Measurements from ENCODE around the gene CHN2. TPM values are rescaled to one million over a fixed set of nuclear protein-coding genes. Genes with fewer than 3 reads are reported as not detected.

CHN2 gene
- total RNA-seq, 2 experiments from 2014 or later: 0.53 to 0.69 TPM

DNA sequence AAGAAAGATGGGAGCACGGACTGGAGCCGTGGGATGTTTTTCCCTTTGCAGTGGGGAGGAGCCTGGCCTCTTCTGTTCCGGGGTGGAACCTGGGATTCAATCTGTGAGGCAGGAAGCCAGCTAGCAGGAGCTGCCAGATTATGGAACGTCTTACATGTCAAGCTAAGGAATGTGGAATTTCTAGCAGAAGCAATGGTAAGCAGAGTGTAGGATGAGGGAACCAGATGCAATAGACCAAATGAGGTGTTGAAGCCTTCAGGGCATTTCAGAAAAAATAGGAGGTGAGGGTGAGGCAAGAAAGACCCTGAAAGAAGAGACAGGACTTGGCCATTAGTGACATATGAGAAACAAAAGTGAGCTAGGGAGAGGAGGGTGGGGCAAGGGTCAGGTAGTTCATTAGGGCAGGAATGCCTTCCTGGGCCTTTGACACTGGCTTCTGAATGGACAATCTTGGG is 105.5 kb downstream of the CHN2 start:
- ChIA-PET CTCF (no interaction called here), POLR2A (no interaction called here)
- no peaks in the 10 kb centered on the region for H3K36me3 Mint-ChIP-seq
- intact Hi-C loops (cut with micrococcal nuclease): no loop called here
- no peak for DNase-seq
- H3K9me3 Mint-ChIP-seq: no peaks in the 10 kb centered on the region
- H3K27ac Mint-ChIP-seq: no peak overlapping the region
- no peaks in the 10 kb centered on the region for H3K27me3 Mint-ChIP-seq
- no peaks in the 10 kb centered on the region for H3K4me1 Mint-ChIP-seq (ENCODE audit: low read depth)
- H3K4me3 Mint-ChIP-seq: no peak overlapping the region

GRCh38 chr7:29300649-29301048 is 106.1 kb downstream of the CHN2 start:
- CTCF ChIA-PET: interaction anchor here (0.8 to 0.9 kb wide), 2 partner anchors 56 to 114 kb away, joined by 3 read pairs; no protein-coding TSS in a partner anchor
- no peak for DNase-seq
- H3K36me3 Mint-ChIP-seq: no peaks in the 10 kb centered on the region
- intact Hi-C loops (cut with micrococcal nuclease): no loop called here
- no peak overlapping the region for H3K27ac Mint-ChIP-seq
- H3K4me3 Mint-ChIP-seq: no peak overlapping the region
- no peaks in the 10 kb centered on the region for H3K27me3 Mint-ChIP-seq
- no peaks in the 10 kb centered on the region for H3K9me3 Mint-ChIP-seq
- POLR2A ChIA-PET: no interaction called here
- no peaks in the 10 kb centered on the region for H3K4me1 Mint-ChIP-seq (ENCODE audit: low read depth)

DNA sequence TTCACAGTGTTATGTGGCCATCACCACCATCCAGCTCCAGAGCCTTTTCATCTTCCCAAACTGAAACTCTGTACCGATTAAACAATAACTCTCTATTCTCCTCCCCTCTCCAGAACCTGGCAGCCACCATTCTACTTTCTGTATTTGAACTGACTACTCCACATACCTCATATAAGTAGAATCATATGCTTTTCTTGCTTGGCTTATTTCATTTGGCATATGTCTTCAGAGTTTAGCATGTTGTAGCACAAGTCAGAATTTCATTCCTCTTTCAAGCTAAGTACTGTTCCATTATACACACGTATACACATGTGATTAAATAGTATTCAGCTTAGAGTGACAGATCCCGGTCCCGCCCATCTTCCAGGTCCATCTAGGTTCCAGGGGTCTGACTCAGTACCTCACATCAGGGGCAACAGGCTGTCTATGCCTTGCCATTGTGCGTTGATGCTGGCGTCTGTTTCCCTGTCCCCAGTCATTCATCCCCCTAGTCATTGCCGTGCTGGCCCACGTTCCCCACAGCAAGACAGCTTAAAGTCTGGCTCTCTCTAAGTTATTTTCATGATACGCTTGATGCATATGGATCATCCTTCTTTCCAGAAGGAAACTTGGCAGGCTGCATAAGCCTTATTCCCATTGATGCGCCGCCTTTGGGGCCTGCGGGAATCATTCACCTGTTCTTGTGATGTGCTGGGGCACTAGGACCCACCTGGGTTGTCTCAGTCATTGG is 108.3 kb downstream of the CHN2 start:
- intact Hi-C loops (cut with micrococcal nuclease): no loop called here
- H3K4me3 Mint-ChIP-seq: no peak overlapping the region
- POLR2A ChIA-PET: no interaction called here
- H3K9me3 Mint-ChIP-seq: no peaks in the 10 kb centered on the region
- no peaks in the 10 kb centered on the region for H3K4me1 Mint-ChIP-seq (ENCODE audit: low read depth)
- CTCF ChIA-PET: interaction anchor here (1.2 kb wide), 1 partner anchor 113 kb away, joined by 4 read pairs; no protein-coding TSS in a partner anchor
- no peak for DNase-seq
- H3K27ac Mint-ChIP-seq: no peak overlapping the region
- H3K27me3 Mint-ChIP-seq: no peaks in the 10 kb centered on the region
- H3K36me3 Mint-ChIP-seq: no peaks in the 10 kb centered on the region

DNA sequence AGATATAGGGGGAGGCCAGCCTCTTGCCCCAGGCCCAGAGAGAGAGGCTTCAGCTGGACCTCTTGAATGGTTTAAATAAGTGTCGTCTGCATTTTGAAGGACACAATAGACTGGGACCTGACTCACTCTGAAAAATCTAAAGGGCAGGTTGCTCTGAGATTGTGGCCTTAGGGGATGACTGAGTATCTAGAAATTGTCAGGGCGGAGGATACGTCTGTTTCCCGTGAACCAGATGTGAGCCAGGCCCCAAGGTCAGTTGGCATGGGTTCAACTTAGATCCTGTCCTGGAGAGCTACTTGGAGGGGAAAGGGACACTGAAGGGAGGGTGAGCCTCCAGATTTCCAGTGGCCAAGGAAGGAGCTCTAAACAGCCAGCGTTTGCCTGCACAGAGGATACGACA is 110.2 kb downstream of the CHN2 start:
- ChIA-PET POLR2A (no interaction called here), CTCF (no interaction called here)
- Mint-ChIP-seq H3K36me3 (peaks cover 3% of the 10 kb centered on the region), H3K9me3 (peaks cover 9% of the 10 kb centered on the region), H3K27ac (no peak overlapping the region), H3K4me3 (no peak overlapping the region), H3K27me3 (no peaks in the 10 kb centered on the region), H3K4me1 (ENCODE audit: low read depth) (no peaks in the 10 kb centered on the region)
- intact Hi-C loops (cut with micrococcal nuclease): no loop called here
- no peak for DNase-seq

GRCh38 chr7:29306319-29306991 is 111.9 kb downstream of the CHN2 start:
- Mint-ChIP-seq H3K9me3 (peaks cover 11% of the 10 kb centered on the region), H3K36me3 (peaks cover 3% of the 10 kb centered on the region), H3K27ac (no peak overlapping the region), H3K4me3 (no peak overlapping the region), H3K27me3 (no peaks in the 10 kb centered on the region), H3K4me1 (ENCODE audit: low read depth) (no peaks in the 10 kb centered on the region)
- no peak for DNase-seq
- POLR2A ChIA-PET: no interaction called here
- CTCF ChIA-PET: interaction anchor here (0.6 to 2.7 kb wide), 3 partner anchors 9 to 264 kb away, joined by 3 to 7 read pairs (median 3); no protein-coding TSS in a partner anchor
- intact Hi-C loops (cut with micrococcal nuclease): no loop called here

DNA sequence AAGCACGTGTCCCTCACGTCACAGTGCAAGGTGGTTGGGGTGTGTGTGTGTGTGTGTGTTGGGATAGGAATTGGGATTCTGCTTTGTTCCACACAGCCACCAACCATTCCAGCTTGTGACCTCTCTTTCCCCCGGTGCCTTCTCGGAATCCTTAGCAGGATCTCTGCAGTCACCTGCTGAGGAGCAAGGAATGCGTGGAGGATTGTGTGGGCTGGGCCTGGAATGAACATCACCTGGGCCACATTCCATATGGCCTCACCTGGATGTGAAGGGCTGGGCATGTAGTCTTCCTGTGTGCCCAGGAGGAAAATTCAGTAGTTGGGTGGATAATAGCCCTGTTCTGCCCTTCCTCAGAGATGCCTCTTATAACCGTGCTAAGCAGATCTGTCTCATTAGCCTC is 113.8 kb downstream of the CHN2 start:
- POLR2A ChIA-PET: no interaction called here
- intact Hi-C loops (cut with micrococcal nuclease): no loop called here

GRCh38 chr7:29309041-29309854 is 114.7 kb downstream of the CHN2 start:
- POLR2A ChIA-PET: no interaction called here

More for the DNA sequence above, 113.8 kb downstream of the CHN2 start:
- Mint-ChIP-seq H3K4me1 (ENCODE audit: low read depth) (no peaks in the 10 kb centered on the region), H3K27ac (no peak overlapping the region), H3K9me3 (peaks cover 11% of the 10 kb centered on the region), H3K4me3 (no peak overlapping the region), H3K36me3 (peaks cover 3% of the 10 kb centered on the region), H3K27me3 (no peaks in the 10 kb centered on the region)
- DNase-seq: no peak
- CTCF ChIA-PET: no interaction called here

DNA sequence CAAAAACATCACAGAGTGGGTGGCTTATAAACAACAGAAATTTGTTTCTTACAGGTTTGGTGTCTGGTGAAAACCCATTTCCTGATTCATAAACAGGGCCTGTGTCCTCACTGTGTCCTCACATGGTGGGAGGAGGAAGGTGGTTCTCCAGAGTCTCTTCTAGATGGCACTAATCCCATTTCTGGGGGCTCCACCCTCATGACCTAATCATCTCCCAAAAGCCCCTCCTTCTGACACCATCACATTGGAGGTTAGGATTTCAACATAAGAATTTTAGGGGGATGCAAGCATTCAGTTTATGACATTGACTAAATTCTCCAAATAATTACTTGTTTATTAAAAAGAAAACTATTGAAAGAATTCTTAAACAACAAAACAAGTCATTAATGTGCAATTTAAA is 116.0 kb downstream of the CHN2 start:
- no peak overlapping the region for H3K4me3 Mint-ChIP-seq
- POLR2A ChIA-PET: no interaction called here

More at GRCh38 chr7:29309041-29309854, 114.7 kb downstream of the CHN2 start:
- intact Hi-C loops (cut with micrococcal nuclease): no loop called here
- H3K27me3 Mint-ChIP-seq: no peaks in the 10 kb centered on the region
- no peak for DNase-seq
- no peak overlapping the region for H3K4me3 Mint-ChIP-seq
- CTCF ChIA-PET: no interaction called here
- peaks cover 3% of the 10 kb centered on the region for H3K36me3 Mint-ChIP-seq
- no peaks in the 10 kb centered on the region for H3K4me1 Mint-ChIP-seq (ENCODE audit: low read depth)
- H3K27ac Mint-ChIP-seq: no peak overlapping the region
- peaks cover 11% of the 10 kb centered on the region for H3K9me3 Mint-ChIP-seq

GRCh38 chr7:29311314-29311713 is 116.7 kb downstream of the CHN2 start:
- Mint-ChIP-seq H3K36me3 (peaks cover 3% of the 10 kb centered on the region), H3K27me3 (no peaks in the 10 kb centered on the region), H3K9me3 (peaks cover 11% of the 10 kb centered on the region), H3K4me1 (ENCODE audit: low read depth) (no peaks in the 10 kb centered on the region), H3K27ac (no peak overlapping the region), H3K4me3 (no peak overlapping the region)
- CTCF ChIA-PET: no interaction called here
- POLR2A ChIA-PET: no interaction called here
- intact Hi-C loops (cut with micrococcal nuclease): no loop called here
- no peak for DNase-seq

More for the DNA sequence above, 116.0 kb downstream of the CHN2 start:
- Mint-ChIP-seq H3K27me3 (no peaks in the 10 kb centered on the region), H3K27ac (no peak overlapping the region), H3K4me1 (ENCODE audit: low read depth) (no peaks in the 10 kb centered on the region), H3K36me3 (peaks cover 3% of the 10 kb centered on the region), H3K9me3 (peaks cover 11% of the 10 kb centered on the region)
- no peak for DNase-seq
- intact Hi-C loops (cut with micrococcal nuclease): no loop called here
- CTCF ChIA-PET: no interaction called here

DNA sequence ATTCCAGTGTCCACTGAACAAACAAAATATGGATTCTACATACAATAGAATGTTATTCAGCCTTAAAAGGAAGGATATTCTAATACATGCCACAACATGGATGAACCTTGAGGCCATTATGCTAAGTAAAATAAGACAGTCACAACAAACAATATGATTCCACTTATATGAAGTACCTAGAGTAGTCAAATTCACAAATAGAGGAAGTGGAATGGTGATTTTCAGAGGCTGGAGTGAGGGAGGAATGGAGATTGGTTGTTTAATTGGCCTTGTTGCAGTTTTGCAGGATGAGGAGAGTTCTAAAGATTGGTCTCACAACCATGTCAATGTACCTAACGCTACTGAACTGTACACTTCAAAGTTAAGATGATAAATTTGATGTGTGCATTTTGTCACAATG is 119.6 kb downstream of the CHN2 start:
- no peak for DNase-seq
- no peaks in the 10 kb centered on the region for H3K36me3 Mint-ChIP-seq
- no peaks in the 10 kb centered on the region for H3K4me1 Mint-ChIP-seq (ENCODE audit: low read depth)
- peaks cover 6% of the 10 kb centered on the region for H3K9me3 Mint-ChIP-seq
- H3K27me3 Mint-ChIP-seq: no peaks in the 10 kb centered on the region
- no peak overlapping the region for H3K4me3 Mint-ChIP-seq
- ChIA-PET POLR2A (no interaction called here), CTCF (interaction anchor here (0.6 to 1.3 kb wide), 2 partner anchors 32 to 391 kb away, joined by 4 to 5 read pairs; no protein-coding TSS in a partner anchor)
- no peak overlapping the region for H3K27ac Mint-ChIP-seq
- intact Hi-C loops (cut with micrococcal nuclease): no loop called here

DNA sequence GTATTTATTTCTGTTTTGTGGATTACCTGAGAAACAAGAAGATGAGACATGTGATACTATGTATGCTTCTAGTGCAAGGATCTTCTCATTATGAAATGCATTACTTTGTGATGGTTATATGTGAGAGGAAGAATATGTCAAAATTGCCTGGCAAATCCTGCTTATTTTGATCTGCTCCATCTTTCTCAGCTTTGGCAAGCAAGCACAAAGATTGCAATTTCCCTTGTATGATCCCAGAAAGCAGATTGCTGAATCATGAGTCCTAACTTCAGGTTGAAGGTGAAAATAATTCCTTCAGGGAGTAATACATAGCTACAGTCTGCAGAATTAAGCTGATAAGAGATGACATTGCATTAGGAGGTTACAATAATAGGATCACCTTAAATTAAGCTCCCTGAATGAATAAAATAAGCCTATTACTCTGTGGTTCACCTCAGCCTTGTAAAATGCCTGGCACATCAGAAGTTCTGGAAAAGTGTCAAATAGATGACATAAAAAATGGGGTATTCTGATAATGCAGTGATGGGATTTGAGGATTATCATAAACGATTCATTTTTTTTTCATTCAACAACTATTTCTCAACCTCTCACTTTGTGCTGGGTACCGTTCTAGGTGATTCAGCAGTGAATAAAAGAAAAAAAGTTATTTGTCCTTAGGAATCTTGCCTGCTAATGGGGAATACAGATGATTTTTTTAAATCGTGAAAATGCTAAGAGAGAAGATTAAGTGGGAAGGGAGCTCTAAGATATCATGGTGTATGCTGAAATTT is 120.7 kb downstream of the CHN2 start:
- CTCF ChIA-PET: interaction anchor here (0.9 to 1.3 kb wide), 2 partner anchors 31 to 127 kb away, joined by 5 read pairs; no protein-coding TSS in a partner anchor
- POLR2A ChIA-PET: no interaction called here
- Mint-ChIP-seq H3K27ac (no peak overlapping the region), H3K4me1 (ENCODE audit: low read depth) (no peaks in the 10 kb centered on the region), H3K9me3 (no peaks in the 10 kb centered on the region), H3K36me3 (no peaks in the 10 kb centered on the region), H3K27me3 (no peaks in the 10 kb centered on the region), H3K4me3 (no peak overlapping the region)
- intact Hi-C loops (cut with micrococcal nuclease): no loop called here
- DNase-seq: no peak

- H3K27ac Mint-ChIP-seq: no peak overlapping the region
- no peaks in the 10 kb centered on the region for H3K9me3 Mint-ChIP-seq
- H3K27me3 Mint-ChIP-seq: no peaks in the 10 kb centered on the region
- POLR2A ChIA-PET: no interaction called here
- no peak for DNase-seq
- intact Hi-C loops (cut with micrococcal nuclease): no loop called here
- CTCF ChIA-PET: interaction anchor here (0.9 kb wide), 1 partner anchor 127 kb away, joined by 5 read pairs; no protein-coding TSS in a partner anchor
- H3K36me3 Mint-ChIP-seq: no peaks in the 10 kb centered on the region
- no peaks in the 10 kb centered on the region for H3K4me1 Mint-ChIP-seq (ENCODE audit: low read depth)
- H3K4me3 Mint-ChIP-seq: no peak overlapping the region
Measured at GRCh38 chr7:29315892-29316270, 121.3 kb downstream of the CHN2 start.

All from activated CD4-positive, alpha-beta memory T cell treated with anti-CD3 and anti-CD28 coated beads for 36 hours (primary cell).